ENCODE data around the gene SH3GL3. TPM values are rescaled to one million over a fixed set of nuclear protein-coding genes. Genes with fewer than 3 reads are reported as not detected.

SH3GL3 gene
- total RNA-seq, 1 donor: 0.72 TPM

DNA sequence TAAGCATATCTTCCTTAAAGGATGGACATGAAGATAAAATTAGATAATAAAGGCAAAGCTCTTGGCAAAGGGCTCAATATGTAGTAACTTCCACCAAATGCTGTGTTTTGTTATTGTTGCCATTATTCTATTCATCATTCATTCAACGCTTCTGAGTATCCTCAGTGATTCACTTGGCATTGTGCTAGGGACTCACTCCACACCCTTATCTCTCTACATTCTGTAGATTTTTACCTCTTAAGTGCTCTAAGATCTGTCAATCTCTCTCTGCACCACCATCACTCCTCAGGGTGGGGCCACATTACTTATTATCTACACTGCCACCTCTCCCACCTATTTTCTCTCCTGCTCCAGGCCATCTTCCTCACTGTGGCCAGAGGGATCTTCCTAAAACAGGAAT, 51.2 kb downstream of the SH3GL3 start:
- no peaks in the 10 kb centered on the region for H3K9me3 ChIP-seq (ENCODE audit: low read depth, low read length)
- no peaks in the 10 kb centered on the region for H3K27me3 ChIP-seq (ENCODE audit: insufficient read depth, low read length)
- H3K79me2 ChIP-seq (ENCODE audit: insufficient read depth, low read length): no peaks in the 10 kb centered on the region
- DNase-seq (ENCODE audit: insufficient read length, low spot score, missing footprints): no peak
- H3K4me3 ChIP-seq (ENCODE audit: insufficient read depth, low read length): no peak overlapping the region
- H3K27ac ChIP-seq (ENCODE audit: low read depth, low read length): no peak overlapping the region
- H3K4me1 ChIP-seq (ENCODE audit: insufficient read depth, low read length): no peaks in the 10 kb centered on the region
- H4K20me1 ChIP-seq (ENCODE audit: insufficient read depth, low read length): no peaks in the 10 kb centered on the region
- no peaks in the 10 kb centered on the region for H3K36me3 ChIP-seq (ENCODE audit: insufficient read depth, low read length)
- TF ChIP-seq, protein P1, sequence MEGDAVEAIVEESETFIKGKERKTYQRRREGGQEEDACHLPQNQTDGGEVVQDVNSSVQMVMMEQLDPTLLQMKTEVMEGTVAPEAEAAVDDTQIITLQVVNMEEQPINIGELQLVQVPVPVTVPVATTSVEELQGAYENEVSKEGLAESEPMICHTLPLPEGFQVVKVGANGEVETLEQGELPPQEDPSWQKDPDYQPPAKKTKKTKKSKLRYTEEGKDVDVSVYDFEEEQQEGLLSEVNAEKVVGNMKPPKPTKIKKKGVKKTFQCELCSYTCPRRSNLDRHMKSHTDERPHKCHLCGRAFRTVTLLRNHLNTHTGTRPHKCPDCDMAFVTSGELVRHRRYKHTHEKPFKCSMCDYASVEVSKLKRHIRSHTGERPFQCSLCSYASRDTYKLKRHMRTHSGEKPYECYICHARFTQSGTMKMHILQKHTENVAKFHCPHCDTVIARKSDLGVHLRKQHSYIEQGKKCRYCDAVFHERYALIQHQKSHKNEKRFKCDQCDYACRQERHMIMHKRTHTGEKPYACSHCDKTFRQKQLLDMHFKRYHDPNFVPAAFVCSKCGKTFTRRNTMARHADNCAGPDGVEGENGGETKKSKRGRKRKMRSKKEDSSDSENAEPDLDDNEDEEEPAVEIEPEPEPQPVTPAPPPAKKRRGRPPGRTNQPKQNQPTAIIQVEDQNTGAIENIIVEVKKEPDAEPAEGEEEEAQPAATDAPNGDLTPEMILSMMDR (IDR thresholded peaks at IDR 0.05; ENCODE audit: extremely low read depth, low read depth, low read length): no peak
- H2AFZ ChIP-seq (ENCODE audit: low read length): no peak overlapping the region
- no peak overlapping the region for H3K4me2 ChIP-seq (ENCODE audit: insufficient read depth, low read length)

DNA sequence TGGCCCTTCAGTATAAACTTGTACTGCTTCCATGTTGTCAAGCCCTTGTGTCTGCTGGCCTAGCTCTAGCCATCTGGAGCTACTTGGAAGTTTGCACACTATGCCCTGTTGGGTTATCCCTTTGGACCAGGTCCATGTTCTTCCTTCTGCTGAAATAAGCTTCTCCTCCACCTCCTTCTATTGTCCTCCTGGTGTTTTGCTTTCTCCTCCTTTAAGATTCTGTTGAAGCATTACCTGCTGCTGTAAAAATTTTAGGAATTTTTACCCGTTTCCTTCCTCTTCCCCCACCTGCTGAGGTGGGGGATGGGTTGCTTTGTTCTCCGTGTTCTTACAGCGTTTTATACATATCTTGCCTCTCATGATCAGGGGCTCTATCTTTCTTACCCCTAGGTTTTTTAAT, 51.7 kb downstream of the SH3GL3 start:
- Histone ChIP-seq H2AFZ (ENCODE audit: low read length) (no peak overlapping the region), H4K20me1 (ENCODE audit: insufficient read depth, low read length) (no peaks in the 10 kb centered on the region), H3K36me3 (ENCODE audit: insufficient read depth, low read length) (no peaks in the 10 kb centered on the region), H3K27me3 (ENCODE audit: insufficient read depth, low read length) (no peaks in the 10 kb centered on the region), H3K79me2 (ENCODE audit: insufficient read depth, low read length) (no peaks in the 10 kb centered on the region), H3K27ac (ENCODE audit: low read depth, low read length) (no peak overlapping the region), H3K4me1 (ENCODE audit: insufficient read depth, low read length) (no peaks in the 10 kb centered on the region), H3K9me3 (ENCODE audit: low read depth, low read length) (no peaks in the 10 kb centered on the region), H3K4me2 (ENCODE audit: insufficient read depth, low read length) (no peak overlapping the region), H3K4me3 (ENCODE audit: insufficient read depth, low read length) (no peak overlapping the region)
- DNase-seq (ENCODE audit: insufficient read length, low spot score, missing footprints): no peak
- TF ChIP-seq, protein P1 (IDR thresholded peaks at IDR 0.05; ENCODE audit: extremely low read depth, low read depth, low read length): no peak

DNA sequence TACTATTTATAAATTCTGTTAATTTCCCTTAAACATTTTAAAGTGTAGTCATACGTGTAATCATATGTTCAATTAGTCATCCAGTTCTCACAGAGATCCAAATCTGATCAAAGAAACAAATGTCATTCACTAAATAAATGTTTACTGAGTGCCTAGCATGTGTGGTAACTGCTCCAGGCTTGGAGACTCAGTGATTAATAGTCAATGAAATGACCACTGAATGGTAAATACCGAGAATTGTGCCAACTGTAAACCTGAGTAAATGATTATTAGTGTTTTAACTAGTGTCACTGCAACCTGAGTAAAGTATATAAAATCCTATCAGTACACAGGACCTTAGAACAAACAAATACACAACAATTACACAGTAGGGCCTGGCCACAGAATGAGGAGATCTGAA, 52.3 kb downstream of the SH3GL3 start:
- no peak for DNase-seq (ENCODE audit: insufficient read length, low spot score, missing footprints)
- H3K27me3 ChIP-seq (ENCODE audit: insufficient read depth, low read length): no peaks in the 10 kb centered on the region
- H3K4me2 ChIP-seq (ENCODE audit: insufficient read depth, low read length): no peak overlapping the region
- no peak overlapping the region for H2AFZ ChIP-seq (ENCODE audit: low read length)
- TF ChIP-seq, protein P1 (IDR thresholded peaks at IDR 0.05; ENCODE audit: extremely low read depth, low read depth, low read length): no peak
- H4K20me1 ChIP-seq (ENCODE audit: insufficient read depth, low read length): no peaks in the 10 kb centered on the region
- H3K4me3 ChIP-seq (ENCODE audit: insufficient read depth, low read length): no peak overlapping the region
- H3K27ac ChIP-seq (ENCODE audit: low read depth, low read length): no peak overlapping the region
- no peaks in the 10 kb centered on the region for H3K9me3 ChIP-seq (ENCODE audit: low read depth, low read length)
- no peaks in the 10 kb centered on the region for H3K79me2 ChIP-seq (ENCODE audit: insufficient read depth, low read length)
- no peaks in the 10 kb centered on the region for H3K36me3 ChIP-seq (ENCODE audit: insufficient read depth, low read length)
- H3K4me1 ChIP-seq (ENCODE audit: insufficient read depth, low read length): no peaks in the 10 kb centered on the region

DNA sequence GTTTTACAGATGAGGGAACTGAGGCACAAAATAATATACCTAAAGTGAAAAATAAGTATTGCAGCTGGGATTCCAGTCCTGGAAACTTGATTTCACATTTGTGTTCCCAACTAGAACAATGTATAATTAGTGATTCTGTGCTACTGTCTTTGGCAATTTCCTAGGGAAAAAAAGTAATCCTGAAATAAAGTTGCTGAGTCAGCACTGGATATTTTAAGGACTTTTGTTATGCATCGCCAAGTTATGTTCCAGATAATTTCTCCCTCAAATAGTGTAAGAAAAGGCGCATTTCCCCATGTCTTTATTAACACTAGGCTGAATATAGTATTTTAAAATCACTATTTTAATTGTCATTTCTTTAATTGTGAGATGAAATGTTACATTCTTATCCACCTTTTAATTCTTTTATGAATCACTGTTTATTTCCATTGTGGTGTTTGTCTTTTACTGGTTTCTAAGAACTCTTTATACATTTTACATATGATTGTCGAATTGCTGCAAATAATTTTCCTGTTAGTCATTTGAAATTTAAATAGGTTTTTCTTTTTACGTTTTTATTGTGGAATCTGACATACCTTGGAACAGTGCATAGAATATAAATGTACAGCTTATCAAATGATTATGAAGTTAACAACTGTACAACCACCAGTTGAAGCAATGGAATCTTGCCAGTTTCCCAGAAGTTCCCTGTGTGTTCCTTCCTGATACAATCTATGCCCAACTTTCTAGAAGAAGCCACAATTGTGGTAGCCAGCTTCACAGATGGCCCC, 56.6 kb downstream of the SH3GL3 start:
- no peaks in the 10 kb centered on the region for H3K4me1 ChIP-seq (ENCODE audit: insufficient read depth, low read length)
- no peaks in the 10 kb centered on the region for H3K79me2 ChIP-seq (ENCODE audit: insufficient read depth, low read length)
- no peak overlapping the region for H3K4me2 ChIP-seq (ENCODE audit: insufficient read depth, low read length)
- TF ChIP-seq, protein P1 (IDR thresholded peaks at IDR 0.05; ENCODE audit: extremely low read depth, low read depth, low read length): no peak
- H3K27me3 ChIP-seq (ENCODE audit: insufficient read depth, low read length): no peaks in the 10 kb centered on the region
- H3K4me3 ChIP-seq (ENCODE audit: insufficient read depth, low read length): no peak overlapping the region
- no peaks in the 10 kb centered on the region for H3K9me3 ChIP-seq (ENCODE audit: low read depth, low read length)
- H2AFZ ChIP-seq (ENCODE audit: low read length): no peak overlapping the region
- no peak for DNase-seq (ENCODE audit: insufficient read length, low spot score, missing footprints)
- no peak overlapping the region for H3K27ac ChIP-seq (ENCODE audit: low read depth, low read length)
- no peaks in the 10 kb centered on the region for H3K36me3 ChIP-seq (ENCODE audit: insufficient read depth, low read length)
- H4K20me1 ChIP-seq (ENCODE audit: insufficient read depth, low read length): no peaks in the 10 kb centered on the region
